ENCODE measurements around the gene MED7.

MED7 gene

DNA sequence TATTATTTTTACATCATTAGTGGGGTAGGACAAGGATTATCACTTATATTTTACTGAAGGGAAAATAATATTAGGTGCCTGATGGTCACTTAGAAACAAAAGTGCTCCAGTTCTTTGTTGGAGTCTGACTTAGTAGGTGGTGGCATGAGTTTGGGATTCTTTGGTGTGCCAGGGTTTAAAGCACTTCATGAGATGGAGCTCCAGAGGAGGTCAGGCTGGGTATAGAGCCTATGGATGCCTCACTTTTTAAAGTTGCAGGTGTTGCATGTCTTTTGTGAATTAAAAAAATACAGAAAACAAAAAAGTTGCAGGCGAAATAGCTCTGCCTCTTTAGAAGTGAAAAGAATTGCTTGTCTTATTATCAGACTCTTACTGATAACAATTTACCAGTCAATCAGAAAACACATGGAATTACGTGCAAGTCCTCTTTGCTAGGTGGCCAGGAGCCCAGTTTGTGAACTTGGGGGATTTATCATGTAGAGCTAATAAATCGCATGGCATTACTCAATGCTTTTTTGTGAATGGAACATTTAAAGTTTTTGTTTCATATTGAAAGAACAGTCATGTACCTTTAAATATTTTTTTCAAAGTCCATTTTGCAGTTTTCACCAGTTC lies 39.6 kb upstream of the MED7 start:
- no peak for DNase-seq (ENCODE audit: extremely low read depth, low read depth)

GRCh38 chr5:157180374-157181264 lies 38.0 kb upstream of the MED7 start, which contains the start of gene ITK:
Gene ITK, plus strand, starts transcription at chr5:157180840. Its CDS starts 138 bp downstream, at chr5:157180978.
- DNase-seq (ENCODE audit: extremely low read depth, low read depth) = no peak
- TF ChIP-seq, protein P1, sequence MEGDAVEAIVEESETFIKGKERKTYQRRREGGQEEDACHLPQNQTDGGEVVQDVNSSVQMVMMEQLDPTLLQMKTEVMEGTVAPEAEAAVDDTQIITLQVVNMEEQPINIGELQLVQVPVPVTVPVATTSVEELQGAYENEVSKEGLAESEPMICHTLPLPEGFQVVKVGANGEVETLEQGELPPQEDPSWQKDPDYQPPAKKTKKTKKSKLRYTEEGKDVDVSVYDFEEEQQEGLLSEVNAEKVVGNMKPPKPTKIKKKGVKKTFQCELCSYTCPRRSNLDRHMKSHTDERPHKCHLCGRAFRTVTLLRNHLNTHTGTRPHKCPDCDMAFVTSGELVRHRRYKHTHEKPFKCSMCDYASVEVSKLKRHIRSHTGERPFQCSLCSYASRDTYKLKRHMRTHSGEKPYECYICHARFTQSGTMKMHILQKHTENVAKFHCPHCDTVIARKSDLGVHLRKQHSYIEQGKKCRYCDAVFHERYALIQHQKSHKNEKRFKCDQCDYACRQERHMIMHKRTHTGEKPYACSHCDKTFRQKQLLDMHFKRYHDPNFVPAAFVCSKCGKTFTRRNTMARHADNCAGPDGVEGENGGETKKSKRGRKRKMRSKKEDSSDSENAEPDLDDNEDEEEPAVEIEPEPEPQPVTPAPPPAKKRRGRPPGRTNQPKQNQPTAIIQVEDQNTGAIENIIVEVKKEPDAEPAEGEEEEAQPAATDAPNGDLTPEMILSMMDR (IDR thresholded peaks at IDR 0.05; ENCODE audit: low read depth, low read length) = no peak

More for the DNA sequence above, 39.6 kb upstream of the MED7 start:
- TF ChIP-seq, protein P1 (IDR thresholded peaks at IDR 0.05; ENCODE audit: low read depth, low read length) = no peak

DNA sequence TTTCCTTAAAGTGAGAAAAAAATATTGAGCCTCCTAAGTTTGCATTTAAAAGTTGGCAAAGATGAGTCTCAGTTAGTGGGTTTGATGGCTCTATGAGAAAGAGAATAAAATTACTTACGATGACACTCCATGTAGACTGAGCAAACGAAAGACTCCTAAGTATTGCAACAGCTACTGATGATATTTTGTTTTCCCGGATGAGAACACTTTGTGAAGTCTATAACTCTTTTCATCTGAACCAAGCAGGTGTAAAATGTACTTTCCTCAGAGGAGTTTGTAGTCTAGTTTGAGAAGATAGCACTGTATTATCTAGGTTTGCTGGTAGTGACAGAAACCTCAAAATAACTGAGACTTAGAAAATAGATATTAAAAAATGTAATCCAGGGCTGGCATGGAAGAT lies 36.3 kb upstream of the MED7 start:
- TF ChIP-seq, protein P1 (IDR thresholded peaks at IDR 0.05; ENCODE audit: low read depth, low read length) = no peak
- DNase-seq (ENCODE audit: extremely low read depth, low read depth) = no peak

GRCh38 chr5:157177953-157178352 lies 35.3 kb upstream of the MED7 start:
- DNase-seq (ENCODE audit: extremely low read depth, low read depth) = no peak
- TF ChIP-seq, protein P1 (IDR thresholded peaks at IDR 0.05; ENCODE audit: low read depth, low read length) = no peak

DNA sequence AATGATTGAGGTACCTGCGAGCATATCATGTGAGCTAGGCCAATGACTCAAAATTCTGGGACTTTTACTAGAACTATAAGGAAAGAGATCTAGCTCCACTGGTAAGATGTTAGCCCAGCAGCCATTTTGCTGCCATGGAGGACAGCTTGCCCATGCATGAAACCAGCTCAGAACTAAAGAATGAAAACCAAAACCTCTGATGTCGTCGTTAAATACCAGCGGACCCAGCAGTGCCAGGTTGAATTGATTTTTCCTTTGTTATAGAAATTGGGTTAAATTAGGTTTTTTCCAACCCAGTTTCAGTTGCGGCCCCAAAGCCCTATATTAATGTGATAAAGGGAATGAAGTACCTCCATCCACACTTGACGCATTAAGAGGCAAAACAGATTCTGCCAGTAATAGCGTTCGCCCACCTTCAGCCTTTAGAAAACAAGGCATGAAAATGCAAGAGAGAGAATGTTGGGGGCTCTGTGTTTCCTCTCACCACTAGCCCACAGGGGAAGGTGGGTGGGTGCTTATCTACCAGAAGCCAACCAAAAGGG lies 32.5 kb upstream of the MED7 start:
- DNase-seq (ENCODE audit: extremely low read depth, low read depth) = no peak
- TF ChIP-seq, protein P1 (IDR thresholded peaks at IDR 0.05; ENCODE audit: low read depth, low read length) = no peak

DNA sequence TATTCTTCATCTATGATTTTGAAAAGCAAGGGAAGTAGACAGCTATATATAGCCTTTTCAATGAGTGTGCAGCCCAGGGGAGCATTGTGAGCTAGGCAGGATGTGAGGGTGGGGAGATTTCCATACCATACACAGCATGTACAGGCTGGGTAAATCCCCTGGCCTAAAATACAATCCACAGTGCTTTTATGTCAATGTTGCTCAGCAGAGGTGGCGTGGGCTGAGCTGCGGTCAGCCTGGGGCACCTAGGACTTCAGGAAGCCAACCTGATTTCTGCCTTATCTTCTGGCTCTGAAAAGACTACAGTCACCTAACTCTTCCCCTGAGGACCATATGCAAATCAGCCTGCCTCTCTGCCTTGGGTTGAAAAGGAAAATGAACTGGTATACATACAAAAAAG lies 29.7 kb upstream of the MED7 start:
- DNase-seq (ENCODE audit: extremely low read depth, low read depth) = no peak
- TF ChIP-seq, protein P1 (IDR thresholded peaks at IDR 0.05; ENCODE audit: low read depth, low read length) = no peak

- TF ChIP-seq, protein P1 (IDR thresholded peaks at IDR 0.05; ENCODE audit: low read depth, low read length) = no peak
- DNase-seq (ENCODE audit: extremely low read depth, low read depth) = no peak
These were observed 25.6 kb upstream of the MED7 start for GRCh38 chr5:157168286-157168685.

Measured in AG09319 (cell line).